Measurements from ENCODE around the gene TARBP1. TPM values are rescaled to one million over a fixed set of nuclear protein-coding genes. Genes with fewer than 3 reads are reported as not detected.

TARBP1 gene
- total RNA-seq, 2 experiments from 2014 or later = 30.0 to 49.8 TPM

DNA sequence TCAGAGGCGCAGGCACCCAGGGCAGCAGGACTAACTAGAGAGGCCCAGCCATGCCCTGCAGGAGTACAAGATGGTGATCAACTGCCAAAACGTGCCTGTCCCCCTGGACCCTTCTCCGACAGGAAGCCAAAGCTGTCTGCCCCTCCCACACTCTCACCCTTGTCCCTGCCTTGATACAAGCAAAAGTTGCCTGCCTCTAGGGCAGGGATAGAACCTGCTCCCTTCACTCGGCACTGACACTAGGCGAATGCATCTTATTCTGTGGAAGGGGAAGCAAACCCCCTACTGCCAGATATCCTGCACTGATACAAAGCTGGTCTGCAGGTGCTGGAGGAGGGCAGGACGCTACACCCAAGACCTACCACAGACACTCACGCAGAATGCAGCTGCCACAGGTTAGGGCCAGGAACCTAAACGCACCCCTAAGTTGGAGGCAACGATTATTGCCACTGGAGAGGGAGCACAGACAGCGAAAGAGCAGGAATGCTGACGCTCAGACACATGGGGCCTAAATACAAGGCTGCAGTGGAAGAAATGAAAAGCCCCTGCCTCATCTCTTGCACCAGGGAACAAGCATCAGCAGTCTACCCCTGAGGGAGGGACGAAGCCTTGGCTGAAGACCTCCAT lies 3.7 kb downstream of the TARBP1 start:
- BruUV-seq (replicated peaks) = no TSS peak
- no peak for DNase-seq (ENCODE audit: low spot score)
- TF ChIP-seq EZH2phosphoT487 (IDR thresholded peaks at IDR 0.05; ENCODE audit: borderline replicate concordance, low read depth, low read length) = no peak
- TF ChIP-seq, protein P1, sequence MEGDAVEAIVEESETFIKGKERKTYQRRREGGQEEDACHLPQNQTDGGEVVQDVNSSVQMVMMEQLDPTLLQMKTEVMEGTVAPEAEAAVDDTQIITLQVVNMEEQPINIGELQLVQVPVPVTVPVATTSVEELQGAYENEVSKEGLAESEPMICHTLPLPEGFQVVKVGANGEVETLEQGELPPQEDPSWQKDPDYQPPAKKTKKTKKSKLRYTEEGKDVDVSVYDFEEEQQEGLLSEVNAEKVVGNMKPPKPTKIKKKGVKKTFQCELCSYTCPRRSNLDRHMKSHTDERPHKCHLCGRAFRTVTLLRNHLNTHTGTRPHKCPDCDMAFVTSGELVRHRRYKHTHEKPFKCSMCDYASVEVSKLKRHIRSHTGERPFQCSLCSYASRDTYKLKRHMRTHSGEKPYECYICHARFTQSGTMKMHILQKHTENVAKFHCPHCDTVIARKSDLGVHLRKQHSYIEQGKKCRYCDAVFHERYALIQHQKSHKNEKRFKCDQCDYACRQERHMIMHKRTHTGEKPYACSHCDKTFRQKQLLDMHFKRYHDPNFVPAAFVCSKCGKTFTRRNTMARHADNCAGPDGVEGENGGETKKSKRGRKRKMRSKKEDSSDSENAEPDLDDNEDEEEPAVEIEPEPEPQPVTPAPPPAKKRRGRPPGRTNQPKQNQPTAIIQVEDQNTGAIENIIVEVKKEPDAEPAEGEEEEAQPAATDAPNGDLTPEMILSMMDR (conservative IDR thresholded peaks at IDR 0.05; ENCODE audit: low read length) = no peak
- Histone ChIP-seq H3K4me3 (ENCODE audit: low read depth, low read length, poor library complexity, severe bottlenecking) (no peak overlapping the region), H3K9me3 (ENCODE audit: low read length) (no peaks in the 10 kb centered on the region), H3K9me2 (ENCODE audit: insufficient read depth, low read length) (no peaks in the 10 kb centered on the region), H4K20me1 (ENCODE audit: insufficient read depth, low read length) (no peaks in the 10 kb centered on the region), H3K36me3 (ENCODE audit: insufficient read depth, low read length) (peaks cover 16% of the 10 kb centered on the region), H3K4me2 (ENCODE audit: low read length) (peak overlapping the region; percentile 95; the same call in 1 of the 2 replicates), H2AFZ (ENCODE audit: low read length) (no peak overlapping the region), H3K4me1 (ENCODE audit: insufficient read depth, low read length, poor library complexity, severe bottlenecking) (peaks cover 59% of the 10 kb centered on the region), H3K27ac (ENCODE audit: low read depth, low read length, poor library complexity, severe bottlenecking) (no peak overlapping the region), H3K79me2 (ENCODE audit: insufficient read depth, low read depth, low read length) (peaks cover 52% of the 10 kb centered on the region)
- POLR2A ChIA-PET = interaction anchor here (1.5 kb wide), 1 partner anchor 21 kb away, joined by 5 read pairs; no protein-coding TSS in a partner anchor
- intact Hi-C loops (cut with micrococcal nuclease; ENCODE audit: unreplicated experiment) = loop anchor here (5.0 to 10.0 kb wide), 3 partner anchors 153 to 1670 kb away; partner anchors contain the start of genes B3GALNT2 and GPR137B
- CTCF ChIA-PET (ENCODE audit: unreplicated experiment) = no interaction called here

GRCh38 chr1:234474375-234474774 lies 4.6 kb downstream of the TARBP1 start:
- H3K4me1 ChIP-seq (ENCODE audit: insufficient read depth, low read length, poor library complexity, severe bottlenecking) = peaks cover 51% of the 10 kb centered on the region
- no peak overlapping the region for H2AFZ ChIP-seq (ENCODE audit: low read length)
- no peaks in the 10 kb centered on the region for H4K20me1 ChIP-seq (ENCODE audit: insufficient read depth, low read length)
- H3K4me3 ChIP-seq (ENCODE audit: low read depth, low read length, poor library complexity, severe bottlenecking) = no peak overlapping the region
- no peak overlapping the region for H3K4me2 ChIP-seq (ENCODE audit: low read length)
- TF ChIP-seq, protein P1 (conservative IDR thresholded peaks at IDR 0.05; ENCODE audit: low read length) = no peak
- TF ChIP-seq EZH2phosphoT487 (IDR thresholded peaks at IDR 0.05; ENCODE audit: borderline replicate concordance, low read depth, low read length) = no peak
- DNase-seq (ENCODE audit: low spot score) = no peak
- no peaks in the 10 kb centered on the region for H3K9me3 ChIP-seq (ENCODE audit: low read length)
- peaks cover 25% of the 10 kb centered on the region for H3K36me3 ChIP-seq (ENCODE audit: insufficient read depth, low read length)
- POLR2A ChIA-PET = interaction anchor here (0.6 to 1.5 kb wide), 3 partner anchors 13 to 1809 kb away, joined by 3 to 5 read pairs (median 3); no protein-coding TSS in a partner anchor
- H3K27ac ChIP-seq (ENCODE audit: low read depth, low read length, poor library complexity, severe bottlenecking) = no peak overlapping the region
- H3K79me2 ChIP-seq (ENCODE audit: insufficient read depth, low read depth, low read length) = peaks cover 52% of the 10 kb centered on the region
- CTCF ChIA-PET (ENCODE audit: unreplicated experiment) = no interaction called here
- H3K9me2 ChIP-seq (ENCODE audit: insufficient read depth, low read length) = no peaks in the 10 kb centered on the region
- intact Hi-C loops (cut with micrococcal nuclease; ENCODE audit: unreplicated experiment) = loop anchor here (10.0 kb wide), 2 partner anchors 1030 to 1670 kb away; partner anchors contain the start of genes B3GALNT2 and GPR137B
- no TSS peak for BruUV-seq (replicated peaks)

- DNase-seq (ENCODE audit: low spot score) = no peak
- ChIA-PET CTCF (ENCODE audit: unreplicated experiment) (no interaction called here), POLR2A (no interaction called here)
- intact Hi-C loops (cut with micrococcal nuclease; ENCODE audit: unreplicated experiment) = loop anchor here (10.0 kb wide), 2 partner anchors 1032 to 1672 kb away; partner anchors contain the start of genes B3GALNT2 and GPR137B
- Histone ChIP-seq H3K9me3 (ENCODE audit: low read length) (no peaks in the 10 kb centered on the region), H3K27ac (ENCODE audit: low read depth, low read length, poor library complexity, severe bottlenecking) (no peak overlapping the region), H3K4me2 (ENCODE audit: low read length) (peak overlapping the region; percentile 30; the same call in 1 of the 2 replicates), H3K79me2 (ENCODE audit: insufficient read depth, low read depth, low read length) (peaks cover 52% of the 10 kb centered on the region), H3K4me3 (ENCODE audit: low read depth, low read length, poor library complexity, severe bottlenecking) (no peak overlapping the region), H3K9me2 (ENCODE audit: insufficient read depth, low read length) (no peaks in the 10 kb centered on the region), H3K4me1 (ENCODE audit: insufficient read depth, low read length, poor library complexity, severe bottlenecking) (peaks cover 47% of the 10 kb centered on the region), H4K20me1 (ENCODE audit: insufficient read depth, low read length) (no peaks in the 10 kb centered on the region), H2AFZ (ENCODE audit: low read length) (no peak overlapping the region), H3K36me3 (ENCODE audit: insufficient read depth, low read length) (peaks cover 30% of the 10 kb centered on the region)
- TF ChIP-seq EZH2phosphoT487 (IDR thresholded peaks at IDR 0.05; ENCODE audit: borderline replicate concordance, low read depth, low read length) = no peak
- TF ChIP-seq, protein P1 (conservative IDR thresholded peaks at IDR 0.05; ENCODE audit: low read length) = no peak
- no TSS peak for BruUV-seq (replicated peaks)
Observed at GRCh38 chr1:234473118-234473517, 5.9 kb downstream of the TARBP1 start.

Data from OCI-LY7 (cell line).